ENCODE results near the gene CTBP2.

DNA sequence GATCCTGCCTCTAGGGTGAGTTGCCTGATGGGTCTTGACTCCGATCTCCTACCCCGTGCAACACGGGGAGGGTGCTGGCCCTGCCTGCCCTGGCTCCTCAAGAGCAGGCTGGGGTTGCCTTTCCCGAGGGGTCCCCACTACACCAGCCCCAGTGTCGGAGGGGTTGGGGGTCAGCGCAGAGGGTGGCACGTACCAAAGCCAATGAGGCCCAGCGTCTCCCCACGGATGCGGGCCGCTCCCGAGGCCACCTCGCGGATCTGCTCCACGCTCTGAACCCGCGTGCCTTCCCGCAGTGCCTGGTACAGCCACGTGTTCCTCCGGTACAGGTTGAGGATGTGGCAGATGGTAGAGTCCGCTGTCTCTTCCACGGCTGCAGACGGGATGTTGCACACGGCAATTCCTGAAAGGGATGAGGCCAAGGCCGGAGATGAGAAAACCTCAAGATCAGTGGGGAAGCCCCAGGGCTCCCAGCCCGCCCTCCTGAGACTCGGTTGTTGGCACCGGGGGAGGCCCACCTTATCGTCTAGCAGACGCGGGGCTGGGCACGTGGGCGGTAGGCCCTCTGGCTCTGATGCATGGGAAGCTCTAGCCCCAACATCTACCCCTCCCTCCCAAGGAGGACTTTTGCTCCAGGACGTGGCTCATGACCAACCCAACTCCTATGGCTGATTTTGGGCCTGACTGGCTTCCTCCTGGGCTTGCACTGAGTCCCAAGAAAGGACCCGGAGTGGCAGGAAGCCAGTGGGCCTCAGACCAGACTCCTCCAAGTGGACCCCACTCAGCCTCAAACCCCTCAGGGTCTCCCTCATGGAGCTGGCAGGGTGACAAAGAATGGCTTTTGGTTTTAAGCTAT, 162.4 kb downstream of the CTBP2 start:
- TF ChIP-seq EZH2 (IDR thresholded peaks at IDR 0.05; ENCODE audit: low read length): no peak
- TF ChIP-seq, protein P1, sequence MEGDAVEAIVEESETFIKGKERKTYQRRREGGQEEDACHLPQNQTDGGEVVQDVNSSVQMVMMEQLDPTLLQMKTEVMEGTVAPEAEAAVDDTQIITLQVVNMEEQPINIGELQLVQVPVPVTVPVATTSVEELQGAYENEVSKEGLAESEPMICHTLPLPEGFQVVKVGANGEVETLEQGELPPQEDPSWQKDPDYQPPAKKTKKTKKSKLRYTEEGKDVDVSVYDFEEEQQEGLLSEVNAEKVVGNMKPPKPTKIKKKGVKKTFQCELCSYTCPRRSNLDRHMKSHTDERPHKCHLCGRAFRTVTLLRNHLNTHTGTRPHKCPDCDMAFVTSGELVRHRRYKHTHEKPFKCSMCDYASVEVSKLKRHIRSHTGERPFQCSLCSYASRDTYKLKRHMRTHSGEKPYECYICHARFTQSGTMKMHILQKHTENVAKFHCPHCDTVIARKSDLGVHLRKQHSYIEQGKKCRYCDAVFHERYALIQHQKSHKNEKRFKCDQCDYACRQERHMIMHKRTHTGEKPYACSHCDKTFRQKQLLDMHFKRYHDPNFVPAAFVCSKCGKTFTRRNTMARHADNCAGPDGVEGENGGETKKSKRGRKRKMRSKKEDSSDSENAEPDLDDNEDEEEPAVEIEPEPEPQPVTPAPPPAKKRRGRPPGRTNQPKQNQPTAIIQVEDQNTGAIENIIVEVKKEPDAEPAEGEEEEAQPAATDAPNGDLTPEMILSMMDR (optimal IDR thresholded peaks at IDR 0.05 in 1 of 3, IDR thresholded peaks at IDR 0.05 in 1 of 3, conservative IDR thresholded peaks at IDR 0.05 in 1 of 3; ENCODE audit: extremely low read depth in 1 of 3, insufficient read depth in 2 of 3, low read length in 3 of 3): no peak

All from keratinocyte (primary cell).